GM10266 (cell line): ENCODE results near the gene ULBP3.

Source experiments
- DNase-seq: peaks from one replicate; pipeline ENCODE4 v3.0.0; 2012; ENCODE audit errors: extremely low spot score
- CTCF ChIP-seq: IDR thresholded peaks from 2 replicates; pipeline ENCODE4 v1.5.1; 2012; ENCODE audit warnings: mild to moderate bottlenecking, low read depth; ENCODE audit not compliant: control insufficient read depth, insufficient read depth; ENCODE audit errors: missing control alignments

ULBP3 gene

GRCh38 chr6:150056916-150057315, 12.0 kb downstream of the ULBP3 start:
- TF ChIP-seq CTCF: no peak
- DNase-seq: no peak

GRCh38 chr6:150056156-150056555, 12.8 kb downstream of the ULBP3 start:
- no peak for DNase-seq
- no peak for TF ChIP-seq CTCF

- DNase-seq: no peak
- TF ChIP-seq CTCF: no peak
Observed at GRCh38 chr6:150055131-150055530, 13.8 kb downstream of the ULBP3 start.

GRCh38 chr6:150053450-150053849, 15.5 kb downstream of the ULBP3 start:
- no peak for DNase-seq
- no peak for TF ChIP-seq CTCF

GRCh38 chr6:150050846-150051245, 18.1 kb downstream of the ULBP3 start:
- no peak for DNase-seq
- no peak for TF ChIP-seq CTCF

GRCh38 chr6:150048099-150048498, 20.8 kb downstream of the ULBP3 start:
- no peak for TF ChIP-seq CTCF
- DNase-seq: no peak

- no peak for TF ChIP-seq CTCF
- DNase-seq: no peak
Observed at GRCh38 chr6:150046943-150047342, 22.0 kb downstream of the ULBP3 start.
